WERI-Rb-1 (cell line): ENCODE data around the gene JRKL.

ENCODE experiments used
- DNase-seq: peaks from one replicate; pipeline ENCODE4 v3.0.0-alpha.2; 2020
- H3K27ac ChIP-seq: fragments of 250-450 bp; sonication (Bioruptor Pico); 2 replicates; pipeline ENCODE4 v1.5.1; 2020; ENCODE audit warnings: mild to moderate bottlenecking, moderate library complexity
- H3K27me3 ChIP-seq: fragments of 250-450 bp; sonication (Bioruptor Pico); 2 replicates; pipeline ENCODE4 v1.5.1; 2021; ENCODE audit warnings: mild to moderate bottlenecking, low read depth, moderate library complexity; ENCODE audit not compliant: insufficient read depth, severe bottlenecking
- H3K36me3 ChIP-seq: fragments of 250-450 bp; sonication (Bioruptor Pico); 2 replicates; pipeline ENCODE4 v1.5.1; 2020; ENCODE audit warnings: mild to moderate bottlenecking, moderate library complexity
- H3K4me3 ChIP-seq: 2 replicates; pipeline ENCODE4 v1.5.1; 2011; ENCODE audit warnings: low read depth, mild to moderate bottlenecking, control low read depth, low read length
- H3K9me3 ChIP-seq: fragments of 250-450 bp; sonication (Bioruptor Pico); 2 replicates; pipeline ENCODE4 v1.5.1; 2021; ENCODE audit warnings: mild to moderate bottlenecking, moderate library complexity; ENCODE audit not compliant: severe bottlenecking
- TF ChIP-seq, protein P1 (sequence below): IDR thresholded peaks from 2 replicates; pipeline ENCODE4 v1.5.1; 2011; ENCODE audit warnings: low read depth, mild to moderate bottlenecking, control low read depth, inconsistent platforms, low read length

JRKL gene

DNA sequence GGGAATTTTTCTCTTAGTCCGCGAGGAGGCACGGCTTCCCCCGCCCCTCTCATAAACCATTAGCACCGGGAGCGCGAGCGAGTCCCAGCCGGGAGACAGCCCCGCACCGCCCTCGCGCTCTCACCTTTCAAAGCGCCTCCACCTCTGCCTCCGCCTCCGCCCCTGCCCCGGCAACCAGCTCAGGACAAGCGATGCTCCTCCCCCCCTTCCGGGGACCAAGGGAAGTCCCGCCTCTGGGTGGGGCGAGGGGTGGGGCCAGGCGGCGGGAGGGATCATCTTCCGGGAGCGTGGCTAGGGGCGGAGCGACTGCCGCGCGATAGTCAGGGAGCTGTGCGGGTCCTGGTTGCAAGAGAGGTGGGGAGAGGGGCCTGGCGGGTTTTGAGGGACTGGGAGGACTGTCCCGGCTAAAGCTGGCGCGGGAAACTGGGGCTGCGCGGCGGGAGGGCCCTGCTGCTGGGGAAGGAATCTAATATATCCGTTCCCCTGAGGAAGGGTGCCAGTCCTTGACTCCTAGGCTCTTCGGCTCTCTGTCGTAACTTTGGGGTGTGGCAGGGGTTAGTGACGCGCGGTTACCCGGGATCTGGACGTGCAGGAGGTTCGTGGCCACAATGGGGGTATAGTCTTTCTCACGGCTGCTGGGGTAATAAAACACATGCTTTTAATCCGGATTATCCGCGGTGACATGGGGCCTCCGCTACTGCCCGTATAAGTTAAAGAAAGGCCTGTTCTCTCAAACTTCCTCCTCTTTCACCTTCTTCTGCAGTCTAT is at the start of gene JRKL, which contains the start of gene CCDC82:
JRKL (plus strand) TSS at position 294 of the 768 bp plus-strand sequence. CDS start 637 bp downstream, outside the sequence.
CCDC82 (minus strand) TSS at position 193 of the 768 bp plus-strand sequence. CDS start 5,165 bp downstream, outside the sequence.
- TF ChIP-seq, protein P1, sequence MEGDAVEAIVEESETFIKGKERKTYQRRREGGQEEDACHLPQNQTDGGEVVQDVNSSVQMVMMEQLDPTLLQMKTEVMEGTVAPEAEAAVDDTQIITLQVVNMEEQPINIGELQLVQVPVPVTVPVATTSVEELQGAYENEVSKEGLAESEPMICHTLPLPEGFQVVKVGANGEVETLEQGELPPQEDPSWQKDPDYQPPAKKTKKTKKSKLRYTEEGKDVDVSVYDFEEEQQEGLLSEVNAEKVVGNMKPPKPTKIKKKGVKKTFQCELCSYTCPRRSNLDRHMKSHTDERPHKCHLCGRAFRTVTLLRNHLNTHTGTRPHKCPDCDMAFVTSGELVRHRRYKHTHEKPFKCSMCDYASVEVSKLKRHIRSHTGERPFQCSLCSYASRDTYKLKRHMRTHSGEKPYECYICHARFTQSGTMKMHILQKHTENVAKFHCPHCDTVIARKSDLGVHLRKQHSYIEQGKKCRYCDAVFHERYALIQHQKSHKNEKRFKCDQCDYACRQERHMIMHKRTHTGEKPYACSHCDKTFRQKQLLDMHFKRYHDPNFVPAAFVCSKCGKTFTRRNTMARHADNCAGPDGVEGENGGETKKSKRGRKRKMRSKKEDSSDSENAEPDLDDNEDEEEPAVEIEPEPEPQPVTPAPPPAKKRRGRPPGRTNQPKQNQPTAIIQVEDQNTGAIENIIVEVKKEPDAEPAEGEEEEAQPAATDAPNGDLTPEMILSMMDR: no peak
- Histone ChIP-seq H3K27ac (peak within 1 kb of the TSS; percentile 80), H3K36me3 (peaks cover 7% of the 10 kb centered on the region), H3K4me3 (peak within 1 kb of the TSS; percentile 99), H3K27me3 (no peaks in the 10 kb centered on the region), H3K9me3 (peaks cover 21% of the 10 kb centered on the region)
- DNase-seq: peak; percentile 98

DNA sequence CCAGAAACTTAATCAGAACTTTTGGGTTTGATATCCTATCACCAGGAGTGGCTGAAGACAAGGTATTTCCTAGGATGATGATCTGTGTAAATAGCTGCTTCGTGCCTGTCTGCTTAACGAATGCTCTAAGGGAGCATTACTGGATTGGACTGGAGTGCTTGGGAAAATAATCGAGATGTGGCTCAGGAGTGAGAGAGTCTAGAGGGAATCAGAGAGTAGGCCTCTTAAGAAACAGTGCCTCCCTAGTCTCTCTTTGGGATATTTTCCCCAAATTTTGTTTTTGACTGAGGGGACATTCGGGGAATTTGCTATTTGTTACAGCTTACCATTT is 49.3 kb upstream of the JRKL start:
- TF ChIP-seq, protein P1: no peak
- H3K9me3 ChIP-seq: no peaks in the 10 kb centered on the region
- peaks cover 15% of the 10 kb centered on the region for H3K36me3 ChIP-seq
- H3K4me3 ChIP-seq: peak overlapping the region; percentile 99
- H3K27me3 ChIP-seq: no peaks in the 10 kb centered on the region
- DNase-seq: no peak
- H3K27ac ChIP-seq: peak overlapping the region; percentile 94; the same call in 1 of the 2 replicates

DNA sequence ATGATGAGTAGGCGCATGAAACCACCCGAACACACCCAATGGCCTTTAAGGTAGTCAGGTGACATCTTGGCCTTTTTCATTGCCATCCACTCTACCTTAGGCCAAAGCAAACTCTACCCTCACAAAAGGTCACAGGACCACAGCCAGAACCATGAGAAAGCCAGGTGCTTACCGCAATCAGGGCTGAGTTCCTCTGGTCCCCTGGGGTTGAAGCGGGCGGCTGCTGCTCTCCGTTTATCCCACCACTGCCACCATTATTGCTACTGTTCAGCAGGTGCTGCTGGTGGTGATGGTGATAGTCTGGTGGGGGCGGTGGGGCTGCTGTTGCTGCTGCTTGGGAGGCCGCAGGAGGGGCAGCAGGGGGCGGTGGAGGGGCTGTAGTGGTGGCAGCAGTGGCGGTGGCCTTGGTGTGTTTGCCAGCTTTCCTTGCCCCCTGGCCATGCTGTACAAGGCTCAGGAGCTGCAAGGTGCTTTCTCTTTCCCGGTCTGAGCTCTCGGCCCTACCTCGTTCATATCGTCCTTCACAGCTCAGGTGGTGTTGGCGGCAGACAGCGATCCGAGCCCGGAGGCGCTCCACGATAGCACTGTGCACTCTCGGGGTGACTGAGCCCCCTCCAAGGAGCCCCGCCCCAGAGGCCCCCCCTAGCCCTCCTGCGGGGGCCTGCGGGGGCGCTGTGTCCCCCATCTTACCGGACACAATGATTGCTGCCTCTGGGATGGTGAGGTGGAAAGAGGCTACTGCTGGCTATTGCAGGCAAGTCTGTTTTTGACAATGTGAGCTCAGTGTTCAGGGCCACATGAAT is 48.4 kb upstream of the JRKL start:
- Histone ChIP-seq H3K9me3 (no peaks in the 10 kb centered on the region), H3K36me3 (peaks cover 11% of the 10 kb centered on the region), H3K27me3 (no peaks in the 10 kb centered on the region), H3K27ac (peak overlapping the region; percentile 94), H3K4me3 (peak overlapping the region; percentile 99)
- TF ChIP-seq, protein P1: peak; percentile 31; the same call in 1 of the 2 replicates
- DNase-seq: peak; percentile 57

DNA sequence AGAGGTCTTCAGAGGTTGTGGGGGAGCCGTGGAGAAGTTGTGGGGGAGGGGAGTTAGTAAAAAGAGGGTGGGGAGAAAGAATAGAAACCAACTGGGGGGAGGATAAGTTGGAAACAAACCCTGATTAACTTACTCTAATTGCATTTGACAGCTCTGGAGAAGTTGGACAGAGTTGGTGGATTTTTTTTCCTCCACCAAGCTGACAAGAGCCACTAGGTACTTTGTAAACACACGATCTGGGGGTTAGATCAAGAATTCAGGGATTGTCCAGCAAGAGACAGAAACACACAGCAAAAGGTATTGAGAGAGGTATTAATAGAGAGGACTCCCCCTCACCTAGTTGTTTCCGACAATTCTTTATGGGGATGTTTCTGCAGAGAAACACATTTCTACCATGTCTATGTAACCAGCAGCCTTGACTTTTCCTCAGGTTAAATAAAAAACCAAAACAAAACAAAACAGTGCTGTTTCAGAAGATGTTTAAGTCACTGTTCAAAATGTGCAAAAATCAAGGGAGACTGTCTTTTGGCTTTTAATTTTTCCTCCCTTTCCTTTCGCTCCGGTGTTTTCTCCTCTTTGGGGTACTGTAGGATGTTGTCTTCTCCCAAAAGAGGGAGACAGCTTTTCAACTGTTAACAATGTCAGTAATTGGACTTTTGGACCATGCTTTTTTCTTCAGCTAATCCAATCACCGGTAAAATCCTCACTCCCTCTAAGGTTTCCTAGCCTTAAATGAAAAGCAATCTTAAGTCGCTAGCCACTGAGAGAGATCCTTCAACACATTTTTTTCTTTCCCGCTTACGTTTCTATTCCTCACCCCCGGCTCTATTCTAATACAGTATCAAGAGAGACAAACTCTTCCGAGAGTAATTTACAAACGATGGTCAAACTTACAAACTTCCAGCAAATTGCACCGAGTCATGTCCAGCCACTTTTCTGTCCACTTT is 47.5 kb upstream of the JRKL start:
- Histone ChIP-seq H3K36me3 (peaks cover 11% of the 10 kb centered on the region), H3K27ac (peak overlapping the region; percentile 94), H3K9me3 (no peaks in the 10 kb centered on the region), H3K27me3 (no peaks in the 10 kb centered on the region), H3K4me3 (peak overlapping the region; percentile 99)
- DNase-seq: no peak
- TF ChIP-seq, protein P1: no peak

DNA sequence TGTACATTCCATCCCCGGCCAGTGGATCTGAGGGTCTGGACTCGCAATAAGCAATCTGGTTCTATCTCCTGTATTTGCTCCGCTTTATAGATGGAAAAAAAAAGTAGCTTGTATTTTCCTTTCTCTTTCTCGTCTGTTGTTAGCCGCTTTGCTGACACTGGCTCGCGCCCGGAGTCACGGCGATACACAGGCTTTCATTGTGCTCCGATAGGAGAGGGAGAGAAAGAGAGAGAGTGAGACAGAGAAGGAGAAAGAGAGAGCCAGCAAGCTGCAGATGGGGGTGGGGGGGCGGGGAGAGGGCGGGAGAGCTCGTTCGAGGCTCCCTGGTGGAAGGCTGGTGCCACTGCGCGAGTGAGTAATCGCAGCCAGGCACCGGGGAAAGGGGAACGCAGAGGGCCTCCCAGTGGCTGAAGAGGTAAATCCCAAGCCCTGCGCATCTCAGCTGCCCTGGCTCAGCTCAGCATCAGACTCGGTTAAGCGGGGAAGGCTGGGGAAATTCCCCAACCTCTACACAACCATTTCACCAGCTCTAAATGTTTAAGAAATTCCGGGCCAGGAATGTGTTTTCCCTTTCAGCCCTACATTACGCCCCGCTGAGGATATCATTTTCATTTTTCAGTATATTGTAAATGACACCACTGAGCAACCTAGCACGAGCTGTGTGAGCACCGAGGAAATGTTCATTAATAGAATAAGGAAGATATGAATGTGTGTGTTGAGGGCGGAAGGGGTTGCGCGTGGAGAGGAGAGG is 46.7 kb upstream of the JRKL start, which contains the start of gene MAML2:
MAML2 (minus strand) TSS at position 235 of the 751 bp plus-strand sequence. CDS start 1,300 bp downstream, outside the sequence.
- H3K36me3 ChIP-seq: peaks cover 11% of the 10 kb centered on the region
- no peaks in the 10 kb centered on the region for H3K27me3 ChIP-seq
- H3K27ac ChIP-seq: peak within 1 kb of the TSS; percentile 94
- H3K4me3 ChIP-seq: peak within 1 kb of the TSS; percentile 99
- DNase-seq: peak; percentile 95
- TF ChIP-seq, protein P1: peak; percentile 97
- no peaks in the 10 kb centered on the region for H3K9me3 ChIP-seq
